Measurements from ENCODE around the gene SYNGR3. TPM values are rescaled to one million over a fixed set of nuclear protein-coding genes. Genes with fewer than 3 reads are reported as not detected.

SYNGR3 gene
- total and polyA plus RNA-seq, 2 of the 13 experiments (the other 11 are each of a cell fraction or from before 2014, with no cell fraction given): 0.97 to 5.7 TPM

DNA sequence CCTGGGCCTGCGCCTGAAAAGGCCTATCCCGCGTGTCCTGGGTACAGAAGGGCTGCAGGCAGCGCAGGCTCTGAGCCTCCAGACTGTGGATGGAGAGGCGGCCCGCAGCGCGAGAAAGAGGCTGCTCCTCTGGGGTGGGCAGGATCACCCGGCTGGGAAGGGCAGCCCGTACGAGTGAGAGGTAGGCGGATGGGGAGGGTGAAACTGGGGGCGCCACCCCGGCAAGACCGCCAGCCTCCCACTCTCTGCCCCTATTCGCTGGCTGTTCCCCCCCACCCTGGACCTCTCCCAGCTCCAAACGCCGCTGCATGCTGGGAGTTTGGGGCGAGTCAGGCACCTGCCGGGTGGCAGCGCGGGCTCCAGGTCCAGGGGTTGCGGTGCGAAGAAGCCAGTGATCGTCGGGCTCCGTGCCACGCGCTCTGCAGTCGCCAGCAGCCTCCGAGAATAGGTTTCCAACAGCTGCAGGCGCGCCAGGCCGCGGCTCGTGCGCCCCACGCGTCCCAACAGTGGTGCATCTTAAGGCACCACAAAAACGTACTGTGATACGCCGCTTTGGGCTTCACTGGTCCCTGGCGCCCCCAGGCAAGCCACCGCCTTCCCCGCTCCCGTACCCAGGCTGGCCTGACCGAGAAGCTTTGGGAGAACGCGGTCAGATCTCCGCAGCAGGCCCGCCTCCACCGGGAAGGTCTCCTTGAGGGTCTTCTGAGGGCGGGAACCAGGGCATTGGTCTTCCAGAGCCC lies 9.6 kb upstream of the SYNGR3 start:
- Histone ChIP-seq H3K36me3 (replicated peaks in 1 of 2; ENCODE audit: control insufficient read depth in 1 of 2, insufficient read depth in 2 of 2, low read length in 2 of 2) (peaks cover 13 to 23% of the 10 kb centered on the region in 2 experiments; a peak in 3 of 5 replicates), H3K27me3 (ENCODE audit: control insufficient read depth in 1 of 2, insufficient read depth in 2 of 2, low read length in 2 of 2) (no peaks in the 10 kb centered on the region), H4K20me1 (ENCODE audit: insufficient read depth, low read length) (no peaks in the 10 kb centered on the region), H3K27ac (ENCODE audit: extremely low read length, insufficient read depth, low read length) (no peak overlapping the region), H3K9ac (ENCODE audit: insufficient read depth, low read depth, low read length) (no peak overlapping the region), H3K9me3 (ENCODE audit: low read length) (no peaks in the 10 kb centered on the region), H3K4me2 (ENCODE audit: low read depth, low read length) (no peak overlapping the region), H3K4me3 (replicated peaks in 1 of 3; ENCODE audit: insufficient read depth in 1 of 3, low read depth in 2 of 3, low read length in 3 of 3) (no peak overlapping the region), H3K79me2 (ENCODE audit: insufficient read depth, low read length) (peaks cover 6% of the 10 kb centered on the region), H2AFZ (ENCODE audit: low read length) (no peak overlapping the region), H3K4me1 (ENCODE audit: insufficient read depth, low read length) (peaks cover 25% of the 10 kb centered on the region)
- no peak for ATAC-seq
- FAIRE-seq: no peak
- TF ChIP-seq AGO2 (optimal IDR thresholded peaks at IDR 0.05; ENCODE audit: low read depth, low read length) (peak; percentile 71), SNAI1 (CRISPR knock-in tag; IDR thresholded peaks at IDR 0.05; ENCODE audit: borderline replicate concordance) (no peak), ZNF251 (CRISPR knock-in tag; IDR thresholded peaks at IDR 0.05) (no peak), RBFOX2 (IDR thresholded peaks at IDR 0.05; ENCODE audit: low read depth, low read length) (peak; percentile 41; the same call in 1 of the 2 replicates), ZNF274 (CRISPR knock-in tag; IDR thresholded peaks at IDR 0.05) (no peak), KLF13 (CRISPR knock-in tag; IDR thresholded peaks at IDR 0.05) (no peak), POLR2A (IDR thresholded peaks at IDR 0.05; ENCODE audit: insufficient read depth in 1 of 2, low read depth in 2 of 2, low read length in 2 of 2) (0 out of 4 replicates have a peak, but pooled peaks of 1 of the 2 experiments have one; percentile 9), TEAD2 (CRISPR knock-in tag; IDR thresholded peaks at IDR 0.05) (no peak)
- TF ChIP-seq, protein P1, sequence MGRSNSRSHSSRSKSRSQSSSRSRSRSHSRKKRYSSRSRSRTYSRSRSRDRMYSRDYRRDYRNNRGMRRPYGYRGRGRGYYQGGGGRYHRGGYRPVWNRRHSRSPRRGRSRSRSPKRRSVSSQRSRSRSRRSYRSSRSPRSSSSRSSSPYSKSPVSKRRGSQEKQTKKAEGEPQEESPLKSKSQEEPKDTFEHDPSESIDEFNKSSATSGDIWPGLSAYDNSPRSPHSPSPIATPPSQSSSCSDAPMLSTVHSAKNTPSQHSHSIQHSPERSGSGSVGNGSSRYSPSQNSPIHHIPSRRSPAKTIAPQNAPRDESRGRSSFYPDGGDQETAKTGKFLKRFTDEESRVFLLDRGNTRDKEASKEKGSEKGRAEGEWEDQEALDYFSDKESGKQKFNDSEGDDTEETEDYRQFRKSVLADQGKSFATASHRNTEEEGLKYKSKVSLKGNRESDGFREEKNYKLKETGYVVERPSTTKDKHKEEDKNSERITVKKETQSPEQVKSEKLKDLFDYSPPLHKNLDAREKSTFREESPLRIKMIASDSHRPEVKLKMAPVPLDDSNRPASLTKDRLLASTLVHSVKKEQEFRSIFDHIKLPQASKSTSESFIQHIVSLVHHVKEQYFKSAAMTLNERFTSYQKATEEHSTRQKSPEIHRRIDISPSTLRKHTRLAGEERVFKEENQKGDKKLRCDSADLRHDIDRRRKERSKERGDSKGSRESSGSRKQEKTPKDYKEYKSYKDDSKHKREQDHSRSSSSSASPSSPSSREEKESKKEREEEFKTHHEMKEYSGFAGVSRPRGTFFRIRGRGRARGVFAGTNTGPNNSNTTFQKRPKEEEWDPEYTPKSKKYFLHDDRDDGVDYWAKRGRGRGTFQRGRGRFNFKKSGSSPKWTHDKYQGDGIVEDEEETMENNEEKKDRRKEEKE (IDR thresholded peaks at IDR 0.05): no peak
- TF ChIP-seq, protein P2, sequence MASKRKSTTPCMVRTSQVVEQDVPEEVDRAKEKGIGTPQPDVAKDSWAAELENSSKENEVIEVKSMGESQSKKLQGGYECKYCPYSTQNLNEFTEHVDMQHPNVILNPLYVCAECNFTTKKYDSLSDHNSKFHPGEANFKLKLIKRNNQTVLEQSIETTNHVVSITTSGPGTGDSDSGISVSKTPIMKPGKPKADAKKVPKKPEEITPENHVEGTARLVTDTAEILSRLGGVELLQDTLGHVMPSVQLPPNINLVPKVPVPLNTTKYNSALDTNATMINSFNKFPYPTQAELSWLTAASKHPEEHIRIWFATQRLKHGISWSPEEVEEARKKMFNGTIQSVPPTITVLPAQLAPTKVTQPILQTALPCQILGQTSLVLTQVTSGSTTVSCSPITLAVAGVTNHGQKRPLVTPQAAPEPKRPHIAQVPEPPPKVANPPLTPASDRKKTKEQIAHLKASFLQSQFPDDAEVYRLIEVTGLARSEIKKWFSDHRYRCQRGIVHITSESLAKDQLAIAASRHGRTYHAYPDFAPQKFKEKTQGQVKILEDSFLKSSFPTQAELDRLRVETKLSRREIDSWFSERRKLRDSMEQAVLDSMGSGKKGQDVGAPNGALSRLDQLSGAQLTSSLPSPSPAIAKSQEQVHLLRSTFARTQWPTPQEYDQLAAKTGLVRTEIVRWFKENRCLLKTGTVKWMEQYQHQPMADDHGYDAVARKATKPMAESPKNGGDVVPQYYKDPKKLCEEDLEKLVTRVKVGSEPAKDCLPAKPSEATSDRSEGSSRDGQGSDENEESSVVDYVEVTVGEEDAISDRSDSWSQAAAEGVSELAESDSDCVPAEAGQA (IDR thresholded peaks at IDR 0.05; ENCODE audit: low read depth): no peak
- TF ChIP-seq, protein P2 (CRISPR knock-in tag; IDR thresholded peaks at IDR 0.05; ENCODE audit: borderline replicate concordance): no peak
- WGBS (ENCODE audit: low lambda C conversion rate): 94% methylated on average over 20 of the region's 53 CpGs
- intact Hi-C loops (cut with micrococcal nuclease; ENCODE audit: unreplicated experiment): no loop called here
- no peak for DNase-seq (ENCODE audit: low spot score)
- in situ Hi-C loops (cut with HindIII; ENCODE audit: extremely low pct_ligation_motif_present, low pct_unique_long_range_greater_than_20kb): no loop called here
- no TSS peak for BruUV-seq (replicated peaks)
- CTCF ChIA-PET (ENCODE audit: low intra/inter-chr PET ratio, low total read pairs): no interaction called here
- POLR2A ChIA-PET: interaction anchor here (6.8 kb wide), 1 partner anchor 16 kb away, joined by 62 read pairs; the partner anchor contains the start of gene RPS2

Data from HepG2 (cell line).